Superior temporal gyrus (tissue), 1 donor: ENCODE results near the gene FUCA1.
"Not testable (repeated sequence)": the region's sequence is repeated elsewhere in the genome, so short reads cannot be mapped to it uniquely, and the experiment has no call there.

ENCODE experiments used
- DNase-seq: peaks from one replicate; pipeline ENCODE4 v3.0.0-alpha.2; 2016; ENCODE audit errors: extremely low spot score

FUCA1 gene

DNA sequence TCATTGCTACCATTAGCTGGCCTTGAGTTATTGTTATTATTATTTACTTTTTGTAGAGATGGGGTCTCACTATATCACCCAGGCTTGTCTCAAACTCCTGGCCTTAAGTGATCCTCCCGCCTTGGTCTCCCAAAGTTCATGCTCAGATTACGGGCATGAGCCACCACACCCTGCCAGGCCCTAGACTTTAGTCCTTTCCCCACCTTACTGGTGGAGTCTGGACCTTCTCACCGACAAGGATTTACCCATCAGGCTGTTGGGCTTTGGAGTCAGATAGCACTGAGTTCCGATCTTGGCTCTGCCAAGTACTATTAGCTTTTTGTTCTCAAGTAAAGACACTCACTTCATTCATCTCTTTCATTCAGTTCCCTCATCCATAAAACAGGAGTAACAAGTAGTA, 27.9 kb upstream of the FUCA1 start:
- DNase-seq, result no peak

DNA sequence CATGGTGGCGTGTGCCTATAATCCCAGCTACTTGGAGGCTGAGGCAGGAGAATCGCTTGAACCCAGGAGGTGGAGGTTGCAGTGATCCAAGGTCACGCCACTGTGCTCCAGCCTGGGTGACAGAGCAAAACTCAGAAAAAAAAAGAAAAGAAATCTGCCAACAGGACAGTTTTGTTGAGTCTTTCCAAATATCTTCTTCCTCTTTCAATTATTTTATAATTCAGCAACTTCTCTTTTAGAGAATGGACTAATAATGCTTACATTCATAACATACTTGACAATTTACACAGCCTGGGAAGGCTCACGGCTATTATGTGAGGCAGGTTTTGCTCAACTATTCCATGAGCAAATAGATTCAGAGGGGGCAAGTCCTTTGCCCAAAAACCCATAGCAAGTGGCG, 27.0 kb upstream of the FUCA1 start:
- no peak for DNase-seq

DNA sequence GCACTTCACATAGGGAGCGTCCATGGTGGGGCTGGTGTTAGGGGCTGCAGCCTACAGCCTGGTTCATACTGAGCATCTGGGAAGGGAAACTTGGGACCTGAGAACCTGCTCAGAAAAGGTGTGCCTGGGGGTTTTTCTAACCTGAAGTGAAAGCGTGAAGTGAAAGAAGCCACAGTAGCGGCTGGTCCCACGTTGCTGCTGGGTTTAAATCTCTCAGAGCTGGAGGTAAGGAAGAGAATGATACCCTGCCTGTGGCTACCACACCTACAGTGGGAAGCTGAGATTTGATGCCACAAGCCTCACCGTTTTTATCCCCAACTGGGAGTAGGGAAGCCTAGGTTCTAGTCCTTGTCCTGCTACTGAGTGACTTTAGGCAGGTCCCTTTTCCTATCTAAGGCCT, 21.0 kb upstream of the FUCA1 start:
- DNase-seq, result no peak

DNA sequence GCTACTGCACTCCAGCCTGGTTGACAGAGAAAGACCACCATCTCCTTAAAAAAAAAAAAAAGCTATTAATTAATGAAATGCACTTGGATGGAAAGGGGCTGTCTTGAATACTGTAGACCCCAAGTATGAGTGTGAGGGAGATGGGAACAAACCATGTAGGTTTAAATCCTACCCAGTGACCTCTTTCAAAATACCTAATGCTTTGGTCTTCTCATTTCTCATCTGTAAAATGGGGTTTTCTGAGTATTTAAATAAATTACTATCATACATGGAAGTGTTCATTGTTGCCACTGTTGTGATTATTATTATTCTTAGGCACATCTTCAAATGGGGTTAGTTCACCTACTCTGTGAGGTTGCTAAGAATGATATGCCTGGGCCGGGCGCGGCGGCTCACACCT, 17.1 kb upstream of the FUCA1 start:
- DNase-seq, result no peak

- no peak for DNase-seq
These were observed 14.7 kb upstream of the FUCA1 start for GRCh38 chr1:23882746-23883145.

DNA sequence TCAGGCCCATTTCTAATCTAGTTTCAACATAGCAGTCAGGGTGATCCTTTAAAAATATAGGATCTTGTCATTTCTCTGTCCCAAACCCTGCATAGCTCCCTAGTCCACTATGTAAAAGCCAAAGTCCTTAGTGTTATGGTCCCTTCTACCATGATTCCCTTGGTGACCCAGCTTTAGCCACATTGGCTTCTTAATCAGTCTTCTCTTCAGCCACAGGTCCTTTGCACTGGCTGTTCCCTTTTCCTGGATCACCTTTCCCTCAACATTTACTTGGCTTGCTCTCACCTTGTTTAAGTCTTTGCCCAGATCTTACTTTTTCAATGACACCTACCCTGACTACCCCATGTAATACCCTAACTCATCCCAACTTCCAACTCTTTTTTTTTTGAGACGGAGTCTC, 11.7 kb upstream of the FUCA1 start:
- no peak for DNase-seq

DNA sequence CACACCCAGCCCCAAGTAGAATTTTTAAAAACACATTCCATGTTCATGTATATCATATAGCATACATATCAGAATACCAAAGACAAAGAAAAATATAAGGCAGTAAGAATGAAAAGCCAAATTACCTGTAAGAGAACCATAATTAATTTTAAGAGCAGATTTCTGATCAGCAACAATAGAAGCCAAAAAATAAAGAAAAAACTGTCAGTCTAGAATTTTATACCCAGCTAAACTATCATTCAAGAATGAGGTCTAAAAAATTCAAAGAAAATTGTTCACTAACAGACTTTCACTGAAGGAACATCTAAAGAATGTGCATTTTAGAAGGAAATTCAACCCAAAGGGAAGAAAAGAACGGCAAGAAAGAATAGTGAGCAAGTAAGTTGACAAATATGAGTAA, 10.6 kb upstream of the FUCA1 start:
- no peak for DNase-seq

- no peak for DNase-seq
These were observed 7.3 kb upstream of the FUCA1 start for GRCh38 chr1:23875382-23875781.

- no peak for DNase-seq
These were observed 4.3 kb upstream of the FUCA1 start for GRCh38 chr1:23872421-23872820.

- no peak for DNase-seq
These were observed 961 bp upstream of the FUCA1 start for GRCh38 chr1:23869051-23869450.

GRCh38 chr1:23868557-23869016, 497 bp upstream of the FUCA1 start:
- peak; percentile 48 for DNase-seq

GRCh38 chr1:23867542-23867894, 572 bp downstream of the FUCA1 start:
- DNase-seq, result no peak

DNA sequence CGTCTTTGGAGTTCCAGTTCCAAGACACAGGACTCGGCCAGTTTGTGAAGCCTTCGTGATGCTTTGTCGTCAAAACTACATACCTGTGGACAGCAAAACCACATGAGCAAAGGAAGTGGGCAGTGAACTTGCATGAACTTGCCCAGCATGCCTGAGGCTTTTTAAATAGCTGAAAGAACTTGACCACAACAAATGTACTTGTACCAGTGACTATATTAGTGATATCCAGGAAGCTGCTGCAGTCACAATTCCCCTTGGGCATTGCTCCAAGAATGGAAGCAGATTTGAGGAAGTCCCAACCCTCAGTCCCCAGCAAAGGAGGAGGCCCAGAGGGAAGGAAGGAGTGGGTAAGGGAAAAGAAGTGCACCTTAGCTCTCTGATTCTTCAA, 2.6 kb downstream of the FUCA1 start:
- no peak for DNase-seq

DNA sequence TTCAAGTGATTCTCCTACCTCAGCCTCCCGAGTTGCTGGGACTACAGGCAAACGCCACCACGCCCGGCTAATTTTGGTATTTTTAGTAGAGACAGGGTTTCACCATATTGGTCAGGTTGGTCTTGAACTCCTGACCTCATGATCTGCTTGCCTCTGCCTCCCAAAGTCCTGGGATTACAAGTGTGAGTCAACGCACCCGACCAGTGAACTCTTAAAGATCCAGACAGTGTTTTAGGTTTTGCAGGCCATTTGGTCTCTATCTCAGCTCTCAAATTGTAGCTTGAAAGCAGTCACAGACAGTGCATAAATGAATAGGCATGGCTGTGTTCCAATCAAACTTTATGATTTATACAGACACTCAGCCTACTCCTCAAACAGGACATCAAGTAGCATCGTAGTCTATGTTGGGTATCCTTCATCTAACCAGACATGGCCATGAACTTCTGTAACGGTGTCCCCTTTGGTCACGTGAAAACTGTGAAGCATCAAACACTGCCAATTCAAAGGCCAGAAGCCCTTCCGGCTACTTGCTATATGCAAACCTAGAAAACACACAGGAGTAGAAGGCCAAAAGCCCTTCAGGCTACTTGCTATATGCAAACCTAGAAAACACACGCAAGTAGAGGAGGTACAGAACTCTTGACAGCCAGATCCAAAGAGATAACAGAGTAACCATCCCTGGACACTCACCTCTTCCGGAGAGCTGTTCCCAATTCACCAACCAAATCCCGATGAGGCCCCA, 3.1 kb downstream of the FUCA1 start:
- no peak for DNase-seq

GRCh38 chr1:23862640-23863039, 5.5 kb downstream of the FUCA1 start:
- DNase-seq, result no peak

GRCh38 chr1:23854568-23854967, 13.5 kb downstream of the FUCA1 start:
- DNase-seq, result no peak

GRCh38 chr1:23853124-23853523, 15.0 kb downstream of the FUCA1 start:
- DNase-seq, result not testable (repeated sequence)

- DNase-seq, result not testable (repeated sequence)
These were observed 16.7 kb downstream of the FUCA1 start for GRCh38 chr1:23851406-23851805.

GRCh38 chr1:23848673-23849616, 19.1 kb downstream of the FUCA1 start:
- peak; percentile 53 for DNase-seq

DNA sequence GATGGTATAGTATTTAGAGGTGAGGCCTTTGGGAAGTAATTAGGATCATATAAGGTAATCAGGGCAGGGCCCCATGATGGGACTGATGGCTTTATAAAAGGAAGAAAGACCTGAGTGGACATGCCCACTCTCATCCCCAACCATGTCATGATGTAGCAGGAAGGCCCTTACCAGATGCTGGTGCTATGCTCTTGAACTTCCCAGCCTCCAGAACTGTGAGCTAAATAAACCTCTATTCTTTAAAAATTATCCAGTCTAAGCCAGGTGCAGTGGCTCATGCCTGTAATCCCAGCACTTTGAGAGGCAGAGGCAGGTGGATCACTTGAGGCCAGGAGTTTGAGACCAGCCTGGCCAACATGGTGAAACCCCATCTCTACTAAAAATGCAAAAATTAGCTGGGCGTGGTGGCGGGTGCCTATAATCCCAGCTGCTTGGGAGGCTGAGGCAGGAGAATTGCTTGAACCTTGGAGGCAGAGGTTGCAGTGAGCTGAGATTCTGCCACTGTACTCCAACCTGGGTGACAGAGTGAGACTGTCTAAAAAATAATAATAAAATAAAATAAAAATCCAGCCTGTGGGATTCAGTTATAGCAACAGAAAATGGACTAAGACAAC, 20.5 kb downstream of the FUCA1 start:
- not testable (repeated sequence) for DNase-seq

- no peak for DNase-seq
These were observed 22.9 kb downstream of the FUCA1 start for GRCh38 chr1:23845163-23845562.

DNA sequence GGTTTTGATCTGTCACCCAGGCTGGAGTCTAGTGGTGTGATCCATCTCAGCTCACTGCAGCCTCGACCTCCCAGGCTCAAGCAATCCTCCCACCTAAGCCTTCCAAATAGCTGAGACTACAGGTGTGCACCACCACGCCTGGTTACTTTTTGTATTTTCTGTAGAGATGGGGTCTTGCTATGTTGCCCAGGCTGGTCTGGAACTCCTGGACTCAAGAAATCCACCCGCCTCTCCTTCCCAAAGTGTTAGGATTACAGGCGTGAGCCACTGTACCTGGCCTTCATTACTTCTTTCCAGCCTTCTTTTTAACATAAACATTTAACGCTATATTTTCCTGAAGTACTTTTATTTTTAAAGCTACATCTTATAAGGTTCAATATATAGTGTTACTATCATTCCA, 24.4 kb downstream of the FUCA1 start:
- no peak for DNase-seq
